Cardiac fibroblast (primary cell): ENCODE data around the gene KANSL3.

Experiments used
- DNase-seq, 2 donors: peaks; one replicate each; pipeline versions ENCODE4 v3.0.0 to v3.0.0-alpha.2; 2010; ENCODE audit warnings: low read depth in 2 of 2
- H3K4me3 ChIP-seq, 2 donors: replicated peaks in 1 of 2; 1 replicate in 1 of 2; 2 replicates in 1 of 2; pipeline ENCODE4 v1.5.1; 2011; ENCODE audit warnings: low read depth in 2 of 2, low read length in 2 of 2, mild to moderate bottlenecking in 2 of 2, moderate library complexity in 1 of 2
- TF ChIP-seq, protein P1 (sequence below): IDR thresholded peaks from one replicate; pipeline ENCODE4 v1.5.1; 2011; ENCODE audit warnings: low read depth, mild to moderate bottlenecking, low read length, inconsistent platforms

Gene KANSL3

DNA sequence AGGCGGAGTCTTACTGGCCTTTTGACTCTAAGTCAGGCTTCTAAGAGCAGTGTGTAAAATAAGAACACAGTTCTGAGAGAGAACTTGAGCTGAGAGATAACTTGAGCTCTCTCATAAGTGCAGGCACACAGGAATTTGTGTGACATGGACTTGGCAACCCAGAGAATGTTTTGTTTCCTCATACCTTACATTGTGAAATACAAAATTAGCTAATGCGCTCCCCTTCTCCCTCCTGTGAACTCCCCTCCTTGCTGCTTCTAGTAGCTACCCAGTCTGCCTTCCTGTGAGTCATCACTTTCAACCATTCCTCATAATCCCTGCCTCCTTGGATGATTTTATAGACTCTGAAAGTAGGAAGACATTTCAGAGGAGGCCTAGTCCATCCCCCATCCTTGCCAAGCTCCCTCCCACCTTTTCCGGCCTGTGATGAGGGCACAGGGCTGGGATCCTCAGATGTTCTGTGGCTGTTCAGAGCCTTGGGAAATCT, 27.0 kb upstream of the KANSL3 start:
- TF ChIP-seq, protein P1, sequence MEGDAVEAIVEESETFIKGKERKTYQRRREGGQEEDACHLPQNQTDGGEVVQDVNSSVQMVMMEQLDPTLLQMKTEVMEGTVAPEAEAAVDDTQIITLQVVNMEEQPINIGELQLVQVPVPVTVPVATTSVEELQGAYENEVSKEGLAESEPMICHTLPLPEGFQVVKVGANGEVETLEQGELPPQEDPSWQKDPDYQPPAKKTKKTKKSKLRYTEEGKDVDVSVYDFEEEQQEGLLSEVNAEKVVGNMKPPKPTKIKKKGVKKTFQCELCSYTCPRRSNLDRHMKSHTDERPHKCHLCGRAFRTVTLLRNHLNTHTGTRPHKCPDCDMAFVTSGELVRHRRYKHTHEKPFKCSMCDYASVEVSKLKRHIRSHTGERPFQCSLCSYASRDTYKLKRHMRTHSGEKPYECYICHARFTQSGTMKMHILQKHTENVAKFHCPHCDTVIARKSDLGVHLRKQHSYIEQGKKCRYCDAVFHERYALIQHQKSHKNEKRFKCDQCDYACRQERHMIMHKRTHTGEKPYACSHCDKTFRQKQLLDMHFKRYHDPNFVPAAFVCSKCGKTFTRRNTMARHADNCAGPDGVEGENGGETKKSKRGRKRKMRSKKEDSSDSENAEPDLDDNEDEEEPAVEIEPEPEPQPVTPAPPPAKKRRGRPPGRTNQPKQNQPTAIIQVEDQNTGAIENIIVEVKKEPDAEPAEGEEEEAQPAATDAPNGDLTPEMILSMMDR, result no peak
- no peak overlapping the region for H3K4me3 ChIP-seq
- DNase-seq, result peak; percentile 99

DNA sequence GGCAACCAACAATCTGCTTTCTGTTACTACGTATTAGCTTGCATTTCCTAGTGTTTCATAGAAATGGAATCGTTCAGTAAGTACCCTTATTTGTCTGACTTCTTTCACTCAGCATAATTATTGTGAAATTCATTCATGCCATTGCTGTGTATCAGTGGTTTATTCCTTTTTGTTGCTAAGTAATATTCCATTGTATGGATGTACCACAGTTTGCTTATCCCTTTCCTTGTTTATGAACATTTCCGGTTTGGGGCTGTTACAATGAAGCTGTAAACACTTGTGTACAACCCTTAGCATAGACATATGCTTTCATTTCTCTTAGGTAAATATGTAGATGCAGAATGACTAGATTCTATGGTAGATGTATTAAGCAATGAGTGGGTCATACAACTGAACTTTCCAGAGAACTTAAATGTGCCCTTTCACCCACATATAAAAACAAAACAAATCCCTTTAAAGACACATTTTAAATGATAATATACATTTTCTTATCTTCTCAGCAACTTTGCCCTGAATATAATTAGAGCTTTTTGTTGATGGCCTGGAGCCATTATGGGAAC, 26.3 kb upstream of the KANSL3 start:
- DNase-seq, result peak in 1 of 2 donors; percentile 44
- TF ChIP-seq, protein P1, result no peak
- H3K4me3 ChIP-seq, result no peak overlapping the region

DNA sequence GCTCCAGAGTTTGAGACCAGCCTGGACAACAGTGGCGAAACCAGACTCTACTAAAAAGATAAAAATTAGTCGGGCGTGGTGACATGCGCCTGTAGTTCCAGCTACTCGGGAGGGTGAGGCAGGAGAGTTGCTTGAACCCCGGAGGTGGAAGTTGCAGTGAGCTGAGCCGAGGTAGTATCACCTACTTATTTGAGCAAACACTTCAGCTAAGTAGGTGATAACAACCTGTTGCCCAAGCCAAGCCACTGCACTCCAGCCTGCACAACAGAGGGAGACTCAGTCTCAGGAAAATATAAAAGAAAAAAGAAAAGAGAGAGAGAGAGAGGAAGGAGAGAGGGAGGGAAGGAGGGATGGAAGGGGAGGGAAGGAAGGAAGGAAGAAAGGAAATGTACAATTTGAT, 25.7 kb upstream of the KANSL3 start:
- no peak overlapping the region for H3K4me3 ChIP-seq
- DNase-seq, result no peak
- TF ChIP-seq, protein P1, result no peak

DNA sequence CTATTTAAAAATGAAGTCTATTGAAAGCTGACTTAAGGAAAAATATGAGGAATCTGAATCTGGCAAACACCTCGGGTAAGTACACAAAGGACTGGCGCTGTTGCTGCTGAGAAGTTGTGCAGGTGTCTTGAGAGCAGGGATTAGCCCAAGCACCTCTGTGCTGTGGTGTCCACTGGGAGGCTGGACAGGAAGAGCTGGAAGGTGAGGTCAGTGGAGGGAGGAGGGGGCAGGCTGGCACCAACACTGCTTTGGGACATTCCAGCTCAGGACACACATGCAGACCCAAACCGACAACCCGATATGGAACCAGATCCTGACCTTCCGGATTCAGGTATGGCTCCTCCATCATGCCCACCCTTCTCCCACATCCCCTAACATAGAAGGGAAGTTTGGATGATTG, 25.1 kb upstream of the KANSL3 start:
- TF ChIP-seq, protein P1, result no peak
- H3K4me3 ChIP-seq, result no peak overlapping the region
- DNase-seq, result no peak

DNA sequence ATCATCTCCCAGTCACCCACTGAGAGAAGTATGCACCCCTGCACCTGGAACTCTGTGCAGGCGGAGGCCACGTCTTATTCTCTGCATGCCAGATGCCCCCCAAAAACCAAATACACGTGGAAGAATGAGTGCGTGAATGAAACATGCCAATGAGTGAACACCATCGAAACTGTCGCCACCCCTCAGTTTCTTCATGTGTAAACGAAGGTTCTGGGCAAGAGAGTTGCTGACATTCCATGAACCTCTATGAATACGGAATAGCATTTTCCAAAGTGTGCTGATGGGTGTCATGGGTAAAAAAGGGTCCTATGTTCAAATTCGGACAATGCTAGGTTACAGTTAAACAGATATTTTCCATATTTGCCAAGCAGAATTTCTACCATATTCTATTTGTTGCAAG, 24.2 kb upstream of the KANSL3 start:
- TF ChIP-seq, protein P1, result no peak
- DNase-seq, result no peak
- no peak overlapping the region for H3K4me3 ChIP-seq

DNA sequence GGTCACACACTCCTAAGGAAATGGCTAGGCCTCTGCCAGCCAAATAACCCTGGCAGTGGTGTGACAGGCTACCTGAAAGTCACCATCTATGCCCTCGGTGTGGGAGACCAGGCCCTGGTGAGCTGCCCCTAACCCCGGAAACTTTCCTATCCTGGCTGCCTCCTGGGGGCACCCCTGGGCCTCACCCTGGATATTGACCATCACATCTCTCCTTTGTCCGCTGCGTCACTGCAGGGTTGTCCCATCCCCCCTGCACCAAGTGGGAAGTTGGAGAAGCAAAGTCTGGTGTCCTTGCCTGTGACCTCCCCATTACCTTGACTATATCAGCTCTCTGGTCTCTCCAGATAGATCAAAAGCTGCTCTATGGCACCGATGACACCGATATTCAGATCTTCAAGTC, 23.2 kb upstream of the KANSL3 start:
- H3K4me3 ChIP-seq, result no peak overlapping the region
- TF ChIP-seq, protein P1, result no peak
- no peak for DNase-seq

DNA sequence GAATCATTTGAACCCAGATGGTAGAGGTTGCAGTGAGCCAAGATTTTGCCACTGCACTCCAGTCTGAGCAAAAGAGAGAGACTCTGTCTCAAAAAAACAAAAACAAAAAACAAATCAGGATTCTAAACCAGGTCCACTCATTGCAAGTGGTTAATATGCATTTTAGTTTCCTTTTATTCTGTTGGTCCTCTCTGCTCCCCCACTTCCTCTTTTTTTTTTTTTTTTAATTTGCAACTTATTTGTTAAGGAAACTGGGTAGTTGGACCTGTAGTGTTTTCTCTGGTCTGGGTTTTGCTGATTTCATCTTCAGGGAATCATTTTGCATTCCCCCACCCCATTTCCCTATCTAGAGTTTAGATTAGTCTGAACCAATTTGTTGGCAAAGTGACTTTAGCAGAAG, 18.4 kb upstream of the KANSL3 start:
- H3K4me3 ChIP-seq, result no peak overlapping the region
- TF ChIP-seq, protein P1, result no peak
- DNase-seq, result no peak
